Activated T-helper 9 cell treated with anti-CD3 and anti-CD28 coated beads, Interleukin-2, amount 50 U/mL, for 16 hours (primary cell): ENCODE data around the gene GBP7.
"Not testable (repeated sequence)": the region's sequence is repeated elsewhere in the genome, so short reads cannot be mapped to it uniquely, and the experiment has no call there.

Experiments used
- DNase-seq: peaks from one replicate; pipeline ENCODE4 v3.0.0-alpha.2; 2020; ENCODE audit warnings: low read depth

GBP7 gene

GRCh38 chr1:89170170-89171066, 5.4 kb downstream of the GBP7 start:
- DNase-seq, result no peak

GRCh38 chr1:89169166-89169565, 6.6 kb downstream of the GBP7 start:
- no peak for DNase-seq

- DNase-seq, result no peak
Observed at GRCh38 chr1:89167590-89168230, 8.1 kb downstream of the GBP7 start.

- no peak for DNase-seq
Observed at GRCh38 chr1:89166705-89167104, 9.1 kb downstream of the GBP7 start.

GRCh38 chr1:89165811-89166210, 10.0 kb downstream of the GBP7 start:
- no peak for DNase-seq

- DNase-seq, result no peak
Observed at GRCh38 chr1:89151047-89151446, 24.8 kb downstream of the GBP7 start.

GRCh38 chr1:89149976-89150375, 25.8 kb downstream of the GBP7 start:
- no peak for DNase-seq

- no peak for DNase-seq
Observed at GRCh38 chr1:89149229-89149628, 26.6 kb downstream of the GBP7 start.

GRCh38 chr1:89147678-89148658, 27.8 kb downstream of the GBP7 start:
- DNase-seq, result no peak

- no peak for DNase-seq
Observed at GRCh38 chr1:89146721-89147120, 29.1 kb downstream of the GBP7 start.

- DNase-seq, result no peak
Observed at GRCh38 chr1:89143484-89143883, 32.3 kb downstream of the GBP7 start.

- DNase-seq, result no peak
Observed at GRCh38 chr1:89142160-89142559, 33.6 kb downstream of the GBP7 start.

GRCh38 chr1:89133747-89134146, 42.1 kb downstream of the GBP7 start:
- DNase-seq, result no peak

GRCh38 chr1:89130716-89131115, 45.1 kb downstream of the GBP7 start:
- DNase-seq, result no peak

- no peak for DNase-seq
Observed at GRCh38 chr1:89129911-89130310, 45.9 kb downstream of the GBP7 start.

GRCh38 chr1:89128003-89128458, 47.8 kb downstream of the GBP7 start:
- not testable (repeated sequence) for DNase-seq

GRCh38 chr1:89126602-89127565, 48.9 kb downstream of the GBP7 start:
- DNase-seq, result peak; percentile 66

- DNase-seq, result no peak
Observed at GRCh38 chr1:89125913-89126580, 49.8 kb downstream of the GBP7 start, which contains the start of gene GBP2. Gene GBP2 (minus strand): TSS chr1:89126114. CDS start chr1:89121966, 4,148 bp downstream.

- no peak for DNase-seq
Observed at GRCh38 chr1:89125240-89125912, 50.4 kb downstream of the GBP7 start.

- no peak for DNase-seq
Observed at GRCh38 chr1:89121641-89122040, 54.2 kb downstream of the GBP7 start.
